Sigmoid colon (tissue), 7 donors: ENCODE results near the gene TMEM213. TPM values are rescaled to one million over a fixed set of nuclear protein-coding genes. Genes with fewer than 3 reads are reported as not detected.

Experiments used
- DNase-seq: peaks from one replicate; pipeline ENCODE4 v3.0.0-alpha.2; 2019
- H3K27ac ChIP-seq, 4 donors: fragments of 200-600 bp; sonication (generic); one replicate each; pipeline ENCODE4 v1.5.1; 2016 to 2019; ENCODE audit warnings: mild to moderate bottlenecking in 1 of 4
- H3K27me3 ChIP-seq, 3 donors: fragments of 200-600 bp; sonication (generic); one replicate each; pipeline ENCODE4 v1.5.1; 2019; ENCODE audit warnings: mild to moderate bottlenecking in 1 of 3
- H3K36me3 ChIP-seq, 4 donors: fragments of 200-600 bp; sonication (generic); one replicate each; pipeline ENCODE4 v1.5.1; 2016 to 2019
- H3K4me1 ChIP-seq, 4 donors: fragments of 200-600 bp; sonication (generic); one replicate each; pipeline ENCODE4 v1.5.1; 2017 to 2019
- H3K4me3 ChIP-seq, 4 donors: fragments of 200-600 bp; sonication (generic); one replicate each; pipeline ENCODE4 v1.5.1; 2017 to 2019; ENCODE audit warnings: mild to moderate bottlenecking in 2 of 4, moderate library complexity in 1 of 4
- H3K9me3 ChIP-seq, 4 donors: fragments of 200-600 bp in 3 of 4; sonication (generic) in 3 of 4; one replicate each; pipeline versions ENCODE4 v1.5.1 to v1.6.1; 2013 to 2019
- CTCF ChIP-seq, 4 experiments: fragments of 450-650 bp in 3 of 4; fragments of 200-600 bp in 1 of 4; IDR thresholded peaks; one replicate each; pipeline ENCODE4 v1.5.1; 2016 to 2019; ENCODE audit warnings: antibody characterized with exemption in 4 of 4, mild to moderate bottlenecking in 3 of 4, moderate library complexity in 2 of 4
- EP300 ChIP-seq, 4 donors: sonication (generic); formaldehyde crosslinking; IDR thresholded peaks; one replicate each; pipeline ENCODE4 v1.6.1; 2017; ENCODE audit warnings: antibody characterized with exemption in 4 of 4
- POLR2A ChIP-seq, 2 donors: fragments of 450-650 bp; IDR thresholded peaks; one replicate each; pipeline ENCODE4 v1.6.1; 2016; ENCODE audit warnings: antibody characterized with exemption in 2 of 2, mild to moderate bottlenecking in 2 of 2, moderate library complexity in 2 of 2
- POLR2AphosphoS5 ChIP-seq, 4 donors: sonication (generic); formaldehyde crosslinking; IDR thresholded peaks; one replicate each; pipeline ENCODE4 v1.6.1; 2017; ENCODE audit warnings: antibody characterized with exemption in 4 of 4
- WGBS, 2 donors: extraction: QIAGEN DNeasy Blood & Tissue Kit; methylation state at CpG; one replicate each; pipeline ENCODE4 v1.1.7; 2013; 5-methylcytosine and 5-hydroxymethylcytosine counted together
- intact Hi-C: fragments of 100-400 bp; cut with DNase I; formaldehyde crosslinking; loops from one replicate; pipeline ENCODE4 v1.15.1; 2023
- polyA plus RNA-seq, 3 donors: library from polyadenylated mRNA; stranded (reverse); fragments of 200-250 nt; gene quantifications; one replicate each; pipeline ENCODE4 v1.2.3, GENCODE V29; 2013
- total RNA-seq, 4 donors: library from RNA; depleted of rRNA; stranded (reverse); fragments of >200 nt; gene quantifications; one replicate each; pipeline ENCODE4 v1.1.0, GENCODE V29; 2016
- donor health status: healthy with polysubstance abuse.
- donor health status: Bipolar disorder and iron deficiency.
- donor health status: healthy.

The TMEM213 gene
- total and polyA plus RNA-seq, 7 donors, result 0.01 TPM; not detected in 6

- Histone ChIP-seq H3K36me3 (no peaks in the 10 kb centered on the region), H3K9me3 (no peaks in the 10 kb centered on the region), H3K4me3 (no peak overlapping the region), H3K4me1 (no peaks in the 10 kb centered on the region), H3K27ac (no peak overlapping the region), H3K27me3 (no peaks in the 10 kb centered on the region)
- WGBS, 2 donors, result 71 to 83% methylated on average over 4 of the region's 4 CpGs
- TF ChIP-seq CTCF (IDR thresholded peaks at IDR 0.05), result no peak
- intact Hi-C loops, result no loop called here
- no peak for DNase-seq
Observed at GRCh38 chr7:138755842-138756590, 41.8 kb upstream of the TMEM213 start.

GRCh38 chr7:138756591-138757242, 41.1 kb upstream of the TMEM213 start:
- Histone ChIP-seq H3K36me3 (no peaks in the 10 kb centered on the region), H3K9me3 (no peaks in the 10 kb centered on the region), H3K4me3 (no peak overlapping the region), H3K27ac (no peak overlapping the region), H3K27me3 (no peaks in the 10 kb centered on the region), H3K4me1 (no peaks in the 10 kb centered on the region)
- no peak for TF ChIP-seq POLR2AphosphoS5 (IDR thresholded peaks at IDR 0.05)
- no peak for TF ChIP-seq CTCF (IDR thresholded peaks at IDR 0.05)
- TF ChIP-seq EP300 (IDR thresholded peaks at IDR 0.05), result no peak
- no peak for TF ChIP-seq POLR2A (IDR thresholded peaks at IDR 0.05)
- intact Hi-C loops, result no loop called here
- no peak for DNase-seq
- WGBS, 2 donors, result 56 to 64% methylated on average over 4 of the region's 4 CpGs

- no peaks in the 10 kb centered on the region for H3K4me1 ChIP-seq
- DNase-seq, result no peak
- H3K4me3 ChIP-seq, result no peak overlapping the region
- TF ChIP-seq POLR2A (IDR thresholded peaks at IDR 0.05), result no peak
- no peak for TF ChIP-seq POLR2AphosphoS5 (IDR thresholded peaks at IDR 0.05)
- no peak for TF ChIP-seq CTCF (IDR thresholded peaks at IDR 0.05)
- no peak for TF ChIP-seq EP300 (IDR thresholded peaks at IDR 0.05)
- H3K9me3 ChIP-seq, result no peaks in the 10 kb centered on the region
- 72 to 77% methylated on average over 2 of the region's 2 CpGs for WGBS, 2 donors
- no peaks in the 10 kb centered on the region for H3K36me3 ChIP-seq
- peaks cover 0 to under 1% (median 0%) of the 10 kb centered on the region in 3 donors for H3K27me3 ChIP-seq
- no peak overlapping the region for H3K27ac ChIP-seq
- intact Hi-C loops, result no loop called here
Observed at GRCh38 chr7:138768241-138768640, 29.6 kb upstream of the TMEM213 start.

- no peak overlapping the region for H3K27ac ChIP-seq
- H3K27me3 ChIP-seq, result peaks cover 0 to 11% (median 0%) of the 10 kb centered on the region in 3 donors
- H3K4me3 ChIP-seq, result no peak overlapping the region
- intact Hi-C loops, result no loop called here
- DNase-seq, result no peak
- no peaks in the 10 kb centered on the region for H3K9me3 ChIP-seq
- no peaks in the 10 kb centered on the region for H3K36me3 ChIP-seq
- no peak for TF ChIP-seq CTCF (IDR thresholded peaks at IDR 0.05)
- no peak for TF ChIP-seq POLR2AphosphoS5 (IDR thresholded peaks at IDR 0.05)
- no peak for TF ChIP-seq EP300 (IDR thresholded peaks at IDR 0.05)
- TF ChIP-seq POLR2A (IDR thresholded peaks at IDR 0.05), result no peak
- WGBS, 2 donors, result 85 to 87% methylated on average over 8 of the region's 8 CpGs
- no peaks in the 10 kb centered on the region for H3K4me1 ChIP-seq
Observed at GRCh38 chr7:138770904-138771303, 26.9 kb upstream of the TMEM213 start.
